Thymus (tissue), 11 donors: ENCODE results near the gene FUT8. TPM values are rescaled to one million over a fixed set of nuclear protein-coding genes. Genes with fewer than 3 reads are reported as not detected.

Source experiments
- DNase-seq, 9 donors: peaks; one replicate each; pipeline ENCODE4 v3.0.0-alpha.2; 2013; ENCODE audit warnings: low spot score in 9 of 9, low read depth in 6 of 9, missing footprints in 1 of 9
- H3K27ac ChIP-seq, 2 donors: one replicate each; pipeline ENCODE4 v1.5.1; 2013; ENCODE audit warnings: control low read depth in 1 of 2, low read depth in 1 of 2, low read length in 1 of 2, mild to moderate bottlenecking in 1 of 2, moderate library complexity in 1 of 2
- H3K27me3 ChIP-seq, 2 donors: one replicate each; pipeline ENCODE4 v1.5.1; 2013; ENCODE audit warnings: low read length in 1 of 2; ENCODE audit not compliant: control insufficient read depth in 2 of 2, insufficient read depth in 1 of 2
- H3K36me3 ChIP-seq, 2 donors: one replicate each; pipeline ENCODE4 v1.5.1; 2013; ENCODE audit warnings: low read length in 1 of 2, mild to moderate bottlenecking in 1 of 2, moderate library complexity in 1 of 2; ENCODE audit not compliant: control insufficient read depth in 2 of 2, insufficient read depth in 2 of 2
- H3K4me1 ChIP-seq, 2 donors: one replicate each; pipeline ENCODE4 v1.5.1; 2013; ENCODE audit warnings: low read length in 2 of 2; ENCODE audit not compliant: control insufficient read depth in 2 of 2, insufficient read depth in 2 of 2
- H3K4me3 ChIP-seq, 2 donors: one replicate each; pipeline ENCODE4 v1.5.1; 2013; ENCODE audit warnings: low read length in 2 of 2, control low read depth in 1 of 2, mild to moderate bottlenecking in 1 of 2
- H3K9me3 ChIP-seq, 2 donors: one replicate each; pipeline ENCODE4 v1.5.1; 2013; ENCODE audit warnings: low read length in 1 of 2, mild to moderate bottlenecking in 1 of 2; ENCODE audit not compliant: control insufficient read depth in 2 of 2, insufficient read depth in 1 of 2
- WGBS: extraction: QIAGEN DNeasy Blood & Tissue Kit; methylation state at CpG from one replicate; pipeline ENCODE4 v1.1.7; 2013; 5-methylcytosine and 5-hydroxymethylcytosine counted together
- polyA plus RNA-seq: library from polyadenylated mRNA; stranded (reverse); fragments of 200-250 nt; gene quantifications from one replicate; pipeline ENCODE4 v1.2.3, GENCODE V29; 2013
- total RNA-seq: library from RNA; stranded (reverse); fragments of 120-200 nt; gene quantifications from one replicate; pipeline ENCODE4 v1.2.4, GENCODE V29; 2013
- donor health status: healthy.

The FUT8 gene
- total and polyA plus RNA-seq, 2 donors: 15.0 to 35.2 TPM

DNA sequence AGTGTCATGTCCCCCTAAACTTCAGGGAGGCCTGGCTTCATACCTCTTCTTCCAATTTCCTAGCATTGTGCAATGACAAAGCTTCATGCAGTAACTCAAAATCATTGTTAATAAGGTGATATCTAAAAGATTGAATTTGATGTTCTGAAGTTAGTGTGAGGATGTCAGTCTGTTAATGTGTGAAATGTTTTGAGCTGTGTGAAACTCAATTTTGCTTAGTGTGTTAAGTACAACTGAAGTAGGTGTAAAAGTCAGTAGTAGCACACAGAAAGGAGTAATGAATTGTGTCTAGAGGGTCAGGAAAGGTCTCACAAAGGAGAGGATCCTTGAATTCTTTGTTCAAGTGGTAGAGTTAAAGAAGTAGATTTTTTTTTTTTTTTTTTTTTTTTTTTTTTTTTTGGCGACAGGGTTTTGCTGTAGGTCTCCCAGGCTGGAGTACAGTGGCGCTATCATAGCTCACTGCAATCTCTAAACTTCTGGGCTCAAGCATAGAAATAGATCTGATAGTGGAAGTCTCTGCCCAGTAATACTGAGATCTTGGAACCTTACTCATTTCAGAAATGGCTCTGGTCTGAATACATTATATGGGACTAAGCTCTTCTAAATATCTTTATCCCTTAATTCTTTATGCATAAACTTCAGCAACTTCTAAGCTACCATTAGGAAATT, 63.9 kb downstream of the FUT8 start:
- Histone ChIP-seq H3K27me3 (no peaks in the 10 kb centered on the region), H3K4me3 (no peak overlapping the region), H3K9me3 (no peaks in the 10 kb centered on the region), H3K36me3 (no peaks in the 10 kb centered on the region), H3K27ac (no peak overlapping the region), H3K4me1 (no peaks in the 10 kb centered on the region)
- DNase-seq: no peak
- WGBS: 100% methylated on average over 2 of the region's 2 CpGs

DNA sequence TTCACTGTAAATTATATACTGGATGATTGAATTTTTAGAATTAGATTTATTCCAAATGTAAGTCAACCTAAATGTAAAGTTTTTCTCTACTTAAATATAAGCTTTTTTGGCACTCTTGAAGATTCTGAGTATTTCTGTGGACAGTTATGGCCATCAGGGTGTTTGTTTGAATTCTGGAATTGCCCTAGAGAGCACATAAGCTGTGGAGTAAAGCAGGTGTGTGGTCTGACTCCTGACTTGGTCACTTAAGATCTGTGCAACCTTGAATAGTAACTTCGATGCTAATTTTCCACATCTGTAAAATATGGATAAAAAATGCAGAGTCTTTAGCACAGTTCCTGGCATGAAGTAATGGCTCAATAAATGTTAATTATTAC, 64.4 kb downstream of the FUT8 start:
- Histone ChIP-seq H3K4me1 (no peaks in the 10 kb centered on the region), H3K27ac (no peak overlapping the region), H3K4me3 (no peak overlapping the region), H3K9me3 (no peaks in the 10 kb centered on the region), H3K36me3 (no peaks in the 10 kb centered on the region), H3K27me3 (no peaks in the 10 kb centered on the region)
- WGBS: 96% methylated on average over 1 of the region's 1 CpG
- DNase-seq: no peak

DNA sequence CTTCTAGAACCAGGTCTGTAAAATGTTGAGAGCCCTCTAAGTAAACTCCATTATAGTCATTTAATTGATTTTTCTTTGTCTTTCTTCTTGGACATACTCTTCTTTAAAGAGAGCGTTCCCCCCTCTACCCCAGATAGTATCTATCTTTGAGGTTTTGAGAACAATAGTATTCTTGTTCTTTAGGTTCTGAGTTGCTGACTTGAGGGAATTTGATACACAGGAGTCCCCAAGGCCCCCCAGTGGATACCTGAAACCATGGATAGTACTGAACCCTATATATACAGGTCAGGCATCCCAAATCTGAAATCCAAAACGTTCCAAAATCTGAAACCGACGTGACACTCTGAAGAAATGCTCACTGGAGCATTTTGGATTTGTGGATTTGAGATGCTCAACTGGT, 65.5 kb downstream of the FUT8 start:
- DNase-seq: no peak
- Histone ChIP-seq H3K27ac (no peak overlapping the region), H3K27me3 (no peaks in the 10 kb centered on the region), H3K36me3 (no peaks in the 10 kb centered on the region), H3K9me3 (no peaks in the 10 kb centered on the region), H3K4me1 (no peaks in the 10 kb centered on the region), H3K4me3 (no peak overlapping the region)
- 94% methylated on average over 4 of the region's 4 CpGs for WGBS

DNA sequence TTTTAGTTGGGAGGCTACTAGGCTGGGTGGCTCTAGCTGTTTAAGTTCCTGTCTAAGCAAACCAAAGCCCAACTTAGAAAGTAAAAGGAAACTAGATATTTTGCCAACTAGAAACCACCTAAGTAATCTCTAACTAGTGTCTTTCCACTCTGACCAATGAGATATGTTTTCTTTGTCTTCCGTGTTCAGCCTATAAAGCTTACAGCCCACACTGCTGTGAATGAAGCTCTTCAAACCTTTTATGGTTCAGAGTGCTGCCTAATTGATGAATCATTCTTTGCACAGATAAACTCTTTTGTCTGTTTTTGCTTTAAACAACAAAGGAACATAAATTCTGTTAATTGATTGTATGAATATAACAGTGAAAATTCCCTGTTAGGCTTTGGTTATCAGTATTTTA, 66.1 kb downstream of the FUT8 start:
- H3K9me3 ChIP-seq: no peaks in the 10 kb centered on the region
- H3K4me1 ChIP-seq: no peaks in the 10 kb centered on the region
- H3K27ac ChIP-seq: no peak overlapping the region
- WGBS: 80% methylated on average over 1 of the region's 1 CpG
- H3K27me3 ChIP-seq: no peaks in the 10 kb centered on the region
- no peak overlapping the region for H3K4me3 ChIP-seq
- DNase-seq: peak in 1 of 9 donors; percentile 9
- no peaks in the 10 kb centered on the region for H3K36me3 ChIP-seq

DNA sequence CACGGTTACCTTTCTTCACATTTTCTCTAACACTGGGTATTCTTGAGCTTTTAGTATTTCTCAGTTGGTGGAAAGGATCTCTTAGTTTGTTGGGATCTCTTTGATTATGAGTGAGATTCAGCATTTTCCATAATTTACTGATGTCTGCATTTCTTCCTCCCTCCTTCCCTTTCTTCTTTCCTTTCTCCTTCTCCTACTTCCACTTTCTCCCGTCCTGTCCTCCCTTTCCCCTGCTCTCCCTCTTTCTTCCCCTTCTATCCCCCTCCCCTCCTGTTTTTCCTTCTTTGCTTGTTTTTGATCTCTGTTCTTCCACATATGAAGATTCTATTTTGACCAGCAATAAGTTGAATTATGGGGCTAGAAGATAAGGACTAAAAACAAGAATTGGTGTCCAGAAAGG, 66.9 kb downstream of the FUT8 start:
- H3K36me3 ChIP-seq: no peaks in the 10 kb centered on the region
- H3K4me3 ChIP-seq: no peak overlapping the region
- H3K9me3 ChIP-seq: no peaks in the 10 kb centered on the region
- no peaks in the 10 kb centered on the region for H3K4me1 ChIP-seq
- 100% methylated on average over 2 of the region's 2 CpGs for whole genome bisulfite sequencing
- no peak overlapping the region for H3K27ac ChIP-seq
- no peaks in the 10 kb centered on the region for H3K27me3 ChIP-seq
- DNase-seq: no peak

DNA sequence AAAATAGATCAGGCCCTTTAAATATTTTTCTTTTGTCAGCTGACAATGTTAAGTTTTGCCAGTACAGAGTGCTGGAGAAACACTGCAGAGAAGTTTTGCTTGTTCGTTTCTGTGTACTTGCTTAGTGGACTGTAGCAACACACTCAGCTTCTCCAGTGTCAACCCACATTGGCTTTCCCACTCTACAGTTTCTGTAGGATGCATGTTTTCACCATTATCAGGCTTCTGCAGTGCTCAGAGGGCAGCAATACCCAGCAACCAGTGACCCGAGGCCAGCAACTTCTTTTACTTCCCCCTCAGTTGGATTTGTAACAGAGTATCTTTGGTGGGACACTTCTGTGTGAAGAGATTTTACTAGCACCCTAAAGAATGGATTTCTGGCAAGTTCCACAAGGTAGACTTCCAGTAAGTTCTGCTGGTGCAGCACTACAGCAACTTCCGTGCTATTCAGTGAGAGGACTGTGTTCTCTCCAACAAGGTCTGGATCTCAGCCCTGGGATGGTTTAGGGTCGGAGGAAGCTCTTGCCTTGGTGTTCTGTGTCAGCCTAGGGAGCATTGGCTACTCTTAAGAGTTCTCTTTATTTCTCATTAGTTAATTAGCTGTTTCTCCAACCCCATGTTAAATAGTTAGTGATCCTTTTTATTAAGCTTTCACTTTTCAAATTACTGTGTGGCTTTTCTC, 70.4 kb downstream of the FUT8 start:
- no peaks in the 10 kb centered on the region for H3K27me3 ChIP-seq
- 91% methylated on average over 4 of the region's 4 CpGs for WGBS
- DNase-seq: no peak
- H3K27ac ChIP-seq: no peak overlapping the region
- no peaks in the 10 kb centered on the region for H3K36me3 ChIP-seq
- H3K4me1 ChIP-seq: no peaks in the 10 kb centered on the region
- no peak overlapping the region for H3K4me3 ChIP-seq
- no peaks in the 10 kb centered on the region for H3K9me3 ChIP-seq

DNA sequence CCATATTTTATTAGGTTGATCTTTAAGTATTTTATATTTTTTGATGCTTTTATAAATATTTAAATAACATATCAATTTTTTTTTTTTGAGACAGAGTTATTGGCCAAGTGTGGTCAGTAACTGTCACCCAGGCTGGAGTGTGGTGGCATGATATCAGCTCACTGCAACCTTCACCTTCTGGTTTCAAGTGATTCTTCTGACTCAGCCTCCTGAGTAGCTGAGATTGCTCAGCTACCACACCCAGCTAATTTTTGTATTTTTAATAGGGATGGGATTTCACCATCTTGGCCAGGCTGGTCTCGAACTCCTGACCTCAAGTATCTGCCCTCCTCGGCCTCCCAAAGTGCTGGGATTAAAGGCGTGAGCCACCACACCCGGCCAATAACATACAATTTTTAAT, 71.1 kb downstream of the FUT8 start:
- no peaks in the 10 kb centered on the region for H3K36me3 ChIP-seq
- no peaks in the 10 kb centered on the region for H3K9me3 ChIP-seq
- no peak for DNase-seq
- H3K27me3 ChIP-seq: no peaks in the 10 kb centered on the region
- 97% methylated on average over 4 of the region's 4 CpGs for WGBS
- no peaks in the 10 kb centered on the region for H3K4me1 ChIP-seq
- H3K4me3 ChIP-seq: no peak overlapping the region
- H3K27ac ChIP-seq: no peak overlapping the region

DNA sequence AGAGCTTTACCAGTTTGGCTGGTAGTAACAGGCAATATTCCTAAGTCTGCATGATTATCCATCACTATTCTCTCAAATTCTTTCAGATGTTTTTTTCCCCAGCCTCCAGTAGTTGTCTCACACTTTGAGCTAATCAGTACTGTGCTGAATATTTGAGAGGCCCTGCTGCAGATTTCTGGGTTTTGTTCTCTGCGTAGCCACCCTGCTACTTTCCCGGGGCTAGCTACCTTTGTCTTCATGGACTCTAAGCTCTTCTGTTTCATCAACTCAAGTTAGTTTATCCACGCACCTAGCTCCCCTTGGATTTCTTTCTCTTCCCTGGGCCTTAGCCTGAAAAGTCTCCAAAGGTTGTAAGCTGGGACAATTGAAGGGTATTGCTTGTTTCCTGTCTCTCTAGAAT, 73.0 kb downstream of the FUT8 start:
- H3K36me3 ChIP-seq: no peaks in the 10 kb centered on the region
- no peak overlapping the region for H3K4me3 ChIP-seq
- DNase-seq: no peak
- no peaks in the 10 kb centered on the region for H3K4me1 ChIP-seq
- H3K27ac ChIP-seq: no peak overlapping the region
- 99% methylated on average over 3 of the region's 3 CpGs for WGBS
- no peaks in the 10 kb centered on the region for H3K9me3 ChIP-seq
- H3K27me3 ChIP-seq: no peaks in the 10 kb centered on the region

DNA sequence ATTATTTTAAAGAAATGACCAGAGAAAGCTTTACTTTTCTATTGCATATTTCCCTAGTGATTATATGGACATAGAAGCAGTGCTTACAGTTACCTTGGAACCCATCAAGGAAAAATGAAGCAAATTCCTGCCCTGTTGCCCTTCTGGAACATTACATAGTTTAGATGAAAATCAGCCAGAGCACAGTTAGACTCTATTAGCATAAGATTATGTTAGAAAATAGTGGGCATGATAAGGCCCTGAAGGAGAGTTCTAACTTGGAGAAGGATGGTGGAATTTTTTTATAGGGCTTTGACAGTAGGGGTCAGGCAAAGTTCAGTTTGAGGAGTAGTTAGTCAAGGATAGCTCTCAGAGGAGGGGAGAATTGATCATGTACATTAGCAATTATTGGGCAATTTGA, 74.3 kb downstream of the FUT8 start:
- H3K36me3 ChIP-seq: no peaks in the 10 kb centered on the region
- DNase-seq: no peak
- H3K9me3 ChIP-seq: no peaks in the 10 kb centered on the region
- H3K27ac ChIP-seq: no peak overlapping the region
- H3K4me3 ChIP-seq: no peak overlapping the region
- H3K4me1 ChIP-seq: no peaks in the 10 kb centered on the region
- no peaks in the 10 kb centered on the region for H3K27me3 ChIP-seq
